Smooth muscle cell (in vitro differentiated cells): ENCODE data around the gene MYL5. TPM values are rescaled to one million over a fixed set of nuclear protein-coding genes. Genes with fewer than 3 reads are reported as not detected.

Experiments
- DNase-seq: peaks from one replicate; lab custom pipeline; 2025; ENCODE audit not compliant: unreplicated experiment; lab: John Stamatoyannopoulos, UW
- H2AFZ ChIP-seq: fragments of 200-600 bp; sonication (generic); 2 replicates; pipeline ENCODE4 v1.6.0; 2016; ENCODE audit warnings: antibody characterized with exemption, low read depth, mild to moderate bottlenecking
- H3F3A ChIP-seq: fragments of 200-600 bp; sonication (generic); 2 replicates; pipeline ENCODE4 v1.6.0; 2017; ENCODE audit warnings: antibody characterized with exemption, low read depth
- H3K27ac ChIP-seq: fragments of 200-600 bp; sonication (generic); 2 replicates; pipeline ENCODE4 v1.5.1; 2016; ENCODE audit warnings: low read depth, mild to moderate bottlenecking
- H3K27me3 ChIP-seq: fragments of 200-600 bp; sonication (generic); 2 replicates; pipeline ENCODE4 v1.6.1; 2016; ENCODE audit warnings: low read depth, mild to moderate bottlenecking
- H3K36me3 ChIP-seq: fragments of 200-600 bp; sonication (generic); 2 replicates; pipeline ENCODE4 v1.5.1; 2016; ENCODE audit warnings: low read depth
- H3K4me1 ChIP-seq: fragments of 200-600 bp; sonication (generic); 2 replicates; pipeline ENCODE4 v1.5.1; 2016; ENCODE audit warnings: low read depth
- H3K4me2 ChIP-seq: fragments of 200-600 bp; sonication (generic); 2 replicates; pipeline ENCODE4 v1.6.0; 2016; ENCODE audit warnings: mild to moderate bottlenecking
- H3K4me3 ChIP-seq: fragments of 200-600 bp; sonication (generic); 2 replicates; pipeline ENCODE4 v1.5.1; 2016; ENCODE audit warnings: mild to moderate bottlenecking
- H3K79me2 ChIP-seq: fragments of 200-600 bp; sonication (generic); 2 replicates; pipeline ENCODE4 v1.6.0; 2016; ENCODE audit warnings: low read depth, mild to moderate bottlenecking
- H3K9ac ChIP-seq: fragments of 200-600 bp; sonication (generic); 2 replicates; pipeline ENCODE4 v1.6.0; 2016; ENCODE audit warnings: low read depth
- H3K9me3 ChIP-seq: fragments of 200-600 bp; sonication (generic); replicated peaks from 2 replicates; pipeline ENCODE4 v1.5.1; 2016; ENCODE audit warnings: low read depth
- H4K20me1 ChIP-seq: fragments of 200-600 bp; sonication (generic); 2 replicates; pipeline ENCODE4 v1.6.0; 2016; ENCODE audit warnings: low read depth
- WGBS: methylation state at CpG from one replicate; pipeline ENCODE4 v1.1.7; 2016; ENCODE audit warnings: low lambda C conversion rate; 5-methylcytosine and 5-hydroxymethylcytosine counted together
- polyA plus RNA-seq: library from polyadenylated mRNA; unstranded; fragments of >200 nt; fragmentation: Nextera tagmentation; extraction: Ambion mirVana; gene quantifications from 2 replicates; pipeline ENCODE4 v1.2.1, GENCODE V29; 2016
- total RNA-seq: library from RNA; depleted of rRNA; stranded (reverse); fragments of >200 nt; gene quantifications from 2 replicates; pipeline ENCODE4 v1.2.3, GENCODE V29; 2014
- TF ChIP-seq, protein P1 (sequence below): fragments of 200-600 bp; sonication (generic); IDR thresholded peaks from 2 replicates; pipeline ENCODE4 v1.5.1; 2017; ENCODE audit warnings: borderline replicate concordance, mild to moderate bottlenecking, antibody characterized with exemption; ENCODE audit not compliant: insufficient read depth, poor library complexity, severe bottlenecking

The MYL5 gene
- total and polyA plus RNA-seq, 2 experiments from 2014 or later = 6.7 to 6.8 TPM

DNA sequence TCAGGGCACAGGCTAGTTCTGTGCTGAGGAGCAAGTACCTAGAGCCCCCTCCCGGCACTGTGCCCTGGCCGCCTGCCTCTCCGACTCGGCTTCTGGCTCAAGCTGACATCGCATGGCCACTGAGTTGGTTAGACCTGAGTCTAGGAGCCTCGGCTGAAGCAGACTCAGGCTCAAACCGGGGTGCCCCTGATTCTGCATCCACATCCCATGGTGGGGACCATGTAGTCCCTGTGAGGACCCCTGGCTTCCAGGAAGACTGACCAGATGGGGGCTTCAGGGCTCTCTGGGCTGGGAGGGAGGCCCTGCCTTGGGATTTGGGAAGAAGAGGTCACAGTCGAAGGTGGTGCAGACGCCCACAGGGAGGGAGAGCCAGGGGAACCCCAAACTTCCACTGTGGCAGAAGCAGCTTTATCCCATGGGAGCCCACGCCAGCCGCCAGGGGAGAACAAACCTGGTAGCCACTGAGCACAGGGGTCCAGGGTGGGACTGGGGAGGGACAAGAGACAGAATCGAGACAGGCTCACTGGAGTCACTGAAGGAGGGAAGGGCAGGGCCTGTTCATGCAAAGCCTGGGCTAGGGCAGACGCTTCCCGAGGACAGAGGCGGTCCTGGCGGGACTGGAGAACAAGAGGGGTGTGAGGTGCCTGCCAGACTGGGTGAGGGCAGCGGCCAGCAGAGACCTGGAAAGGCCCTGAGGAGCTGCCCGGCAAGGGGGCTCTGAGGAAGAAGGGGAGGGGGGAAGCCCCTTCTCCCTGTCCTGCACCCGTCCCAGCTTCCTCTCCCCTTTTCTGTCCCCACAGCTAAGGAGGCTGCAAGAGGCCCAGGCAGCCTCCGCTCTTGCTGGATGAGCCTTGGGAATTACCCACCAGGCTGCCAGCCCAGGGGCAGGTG, 47.9 kb upstream of the MYL5 start:
- Histone ChIP-seq H3K79me2 (no peaks in the 10 kb centered on the region), H2AFZ (no peak overlapping the region), H3K4me2 (no peak overlapping the region), H3K4me3 (no peak overlapping the region), H3K36me3 (no peaks in the 10 kb centered on the region), H3K9ac (no peak overlapping the region), H3F3A (no peaks in the 10 kb centered on the region), H4K20me1 (no peaks in the 10 kb centered on the region), H3K4me1 (peaks cover 9% of the 10 kb centered on the region), H3K9me3 (no peaks in the 10 kb centered on the region), H3K27ac (no peak overlapping the region), H3K27me3 (no peaks in the 10 kb centered on the region)
- TF ChIP-seq, protein P1, sequence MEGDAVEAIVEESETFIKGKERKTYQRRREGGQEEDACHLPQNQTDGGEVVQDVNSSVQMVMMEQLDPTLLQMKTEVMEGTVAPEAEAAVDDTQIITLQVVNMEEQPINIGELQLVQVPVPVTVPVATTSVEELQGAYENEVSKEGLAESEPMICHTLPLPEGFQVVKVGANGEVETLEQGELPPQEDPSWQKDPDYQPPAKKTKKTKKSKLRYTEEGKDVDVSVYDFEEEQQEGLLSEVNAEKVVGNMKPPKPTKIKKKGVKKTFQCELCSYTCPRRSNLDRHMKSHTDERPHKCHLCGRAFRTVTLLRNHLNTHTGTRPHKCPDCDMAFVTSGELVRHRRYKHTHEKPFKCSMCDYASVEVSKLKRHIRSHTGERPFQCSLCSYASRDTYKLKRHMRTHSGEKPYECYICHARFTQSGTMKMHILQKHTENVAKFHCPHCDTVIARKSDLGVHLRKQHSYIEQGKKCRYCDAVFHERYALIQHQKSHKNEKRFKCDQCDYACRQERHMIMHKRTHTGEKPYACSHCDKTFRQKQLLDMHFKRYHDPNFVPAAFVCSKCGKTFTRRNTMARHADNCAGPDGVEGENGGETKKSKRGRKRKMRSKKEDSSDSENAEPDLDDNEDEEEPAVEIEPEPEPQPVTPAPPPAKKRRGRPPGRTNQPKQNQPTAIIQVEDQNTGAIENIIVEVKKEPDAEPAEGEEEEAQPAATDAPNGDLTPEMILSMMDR = no peak
- 92% methylated on average over 19 of the region's 20 CpGs for WGBS
- no peak for DNase-seq

DNA sequence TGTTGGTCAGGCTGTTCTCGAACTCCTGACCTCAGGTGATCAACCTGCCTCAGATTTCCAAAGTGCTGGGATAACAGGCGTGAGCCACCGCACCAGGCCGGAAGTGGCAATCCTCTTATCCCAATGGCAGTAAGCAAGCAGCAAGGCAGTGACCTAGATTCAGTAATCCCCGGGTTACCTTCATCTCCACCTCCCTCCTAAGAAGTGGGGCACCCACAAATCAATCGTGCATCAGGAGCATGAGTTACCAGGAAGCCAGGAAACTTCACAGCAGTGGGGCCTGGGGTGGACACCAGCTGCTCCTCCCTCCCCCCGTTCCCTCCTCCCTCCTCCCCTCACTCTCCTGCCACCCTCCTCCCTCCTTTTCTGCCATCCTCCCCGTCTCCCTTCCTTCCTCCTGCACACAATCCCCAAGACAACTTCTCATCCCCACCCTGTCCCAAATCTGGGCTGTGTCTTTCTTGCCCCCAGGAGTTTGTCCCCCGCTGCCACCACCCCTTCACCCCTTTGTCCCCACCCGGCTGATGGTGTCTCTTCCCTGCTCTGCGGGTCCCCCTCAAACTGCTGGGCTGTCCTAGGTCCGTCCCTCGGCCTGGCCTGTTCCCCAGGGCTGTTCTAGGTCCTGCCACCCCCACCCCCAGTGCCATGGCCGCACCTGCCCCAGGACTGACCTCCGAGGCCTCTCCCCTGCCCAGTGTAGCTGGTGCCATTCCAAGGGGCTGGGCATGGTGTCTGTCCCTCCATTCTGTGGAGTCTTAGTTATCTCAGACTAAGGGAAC, 46.8 kb upstream of the MYL5 start:
- peaks cover 9% of the 10 kb centered on the region for H3K4me1 ChIP-seq
- no peak for DNase-seq
- H3K79me2 ChIP-seq = no peaks in the 10 kb centered on the region
- H2AFZ ChIP-seq = no peak overlapping the region
- H3K27me3 ChIP-seq = no peaks in the 10 kb centered on the region
- H3K9ac ChIP-seq = no peak overlapping the region
- 87% methylated on average over 8 of the region's 15 CpGs for WGBS
- TF ChIP-seq, protein P1 = no peak
- H3K27ac ChIP-seq = no peak overlapping the region
- H3K9me3 ChIP-seq = no peaks in the 10 kb centered on the region
- H3K36me3 ChIP-seq = no peaks in the 10 kb centered on the region
- no peak overlapping the region for H3K4me2 ChIP-seq
- H3K4me3 ChIP-seq = no peak overlapping the region
- H4K20me1 ChIP-seq = no peaks in the 10 kb centered on the region
- no peaks in the 10 kb centered on the region for H3F3A ChIP-seq

DNA sequence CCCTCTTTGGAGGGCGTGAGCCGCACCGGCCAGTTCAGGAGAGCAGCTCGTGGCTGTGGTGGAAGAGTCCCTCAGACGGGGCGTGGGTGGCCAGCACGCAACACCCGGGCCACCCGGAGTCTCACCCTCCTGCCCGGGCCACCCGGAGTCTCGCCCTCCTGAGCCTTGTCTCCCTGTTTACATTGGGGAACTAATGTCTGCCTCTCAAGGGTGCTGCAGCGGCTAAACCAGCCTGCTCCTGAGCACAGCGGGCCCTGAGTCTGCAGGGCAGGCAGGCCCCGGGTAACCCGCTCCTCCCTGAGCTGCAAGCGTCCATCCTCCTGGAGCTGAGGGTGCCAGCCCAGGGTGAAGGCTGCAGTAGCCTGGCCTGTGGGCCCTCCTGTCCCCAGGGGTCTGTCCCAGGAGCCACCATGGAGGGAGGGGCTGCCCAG, 46.0 kb upstream of the MYL5 start:
- DNase-seq = no peak
- TF ChIP-seq, protein P1 = no peak
- H2AFZ ChIP-seq = no peak overlapping the region
- H3K36me3 ChIP-seq = no peaks in the 10 kb centered on the region
- WGBS = 96% methylated on average over 17 of the region's 17 CpGs
- no peak overlapping the region for H3K4me2 ChIP-seq
- H3K79me2 ChIP-seq = no peaks in the 10 kb centered on the region
- no peaks in the 10 kb centered on the region for H3K9me3 ChIP-seq
- no peak overlapping the region for H3K27ac ChIP-seq
- H3K9ac ChIP-seq = no peak overlapping the region
- H3K4me1 ChIP-seq = peaks cover 9% of the 10 kb centered on the region
- H3K4me3 ChIP-seq = no peak overlapping the region
- no peaks in the 10 kb centered on the region for H4K20me1 ChIP-seq
- H3F3A ChIP-seq = no peaks in the 10 kb centered on the region
- H3K27me3 ChIP-seq = no peaks in the 10 kb centered on the region
